Thyroid gland (tissue), 4 donors: ENCODE data around the gene UNKL.

Source experiments
- POLR2A ChIP-seq, 2 donors: fragments of 450-650 bp; IDR thresholded peaks; one replicate each; pipeline ENCODE4 v1.6.1; 2017; ENCODE audit warnings: antibody characterized with exemption in 2 of 2, mild to moderate bottlenecking in 2 of 2, moderate library complexity in 1 of 2
- TF ChIP-seq, protein P1 (sequence below), 6 experiments: fragments of 200-600 bp in 3 of 6; fragments of 450-650 bp in 3 of 6; sonication (generic) in 3 of 6; IDR thresholded peaks; one replicate each; pipeline ENCODE4 v1.5.1; 2016 to 2019; ENCODE audit warnings: antibody characterized with exemption in 6 of 6, mild to moderate bottlenecking in 2 of 6, inconsistent platforms in 1 of 6, moderate library complexity in 1 of 6

GRCh38 chr16:1458977-1459341, 44.5 kb upstream of the UNKL start:
- no peak for TF ChIP-seq POLR2A (IDR thresholded peaks at IDR 0.05)
- TF ChIP-seq, protein P1, sequence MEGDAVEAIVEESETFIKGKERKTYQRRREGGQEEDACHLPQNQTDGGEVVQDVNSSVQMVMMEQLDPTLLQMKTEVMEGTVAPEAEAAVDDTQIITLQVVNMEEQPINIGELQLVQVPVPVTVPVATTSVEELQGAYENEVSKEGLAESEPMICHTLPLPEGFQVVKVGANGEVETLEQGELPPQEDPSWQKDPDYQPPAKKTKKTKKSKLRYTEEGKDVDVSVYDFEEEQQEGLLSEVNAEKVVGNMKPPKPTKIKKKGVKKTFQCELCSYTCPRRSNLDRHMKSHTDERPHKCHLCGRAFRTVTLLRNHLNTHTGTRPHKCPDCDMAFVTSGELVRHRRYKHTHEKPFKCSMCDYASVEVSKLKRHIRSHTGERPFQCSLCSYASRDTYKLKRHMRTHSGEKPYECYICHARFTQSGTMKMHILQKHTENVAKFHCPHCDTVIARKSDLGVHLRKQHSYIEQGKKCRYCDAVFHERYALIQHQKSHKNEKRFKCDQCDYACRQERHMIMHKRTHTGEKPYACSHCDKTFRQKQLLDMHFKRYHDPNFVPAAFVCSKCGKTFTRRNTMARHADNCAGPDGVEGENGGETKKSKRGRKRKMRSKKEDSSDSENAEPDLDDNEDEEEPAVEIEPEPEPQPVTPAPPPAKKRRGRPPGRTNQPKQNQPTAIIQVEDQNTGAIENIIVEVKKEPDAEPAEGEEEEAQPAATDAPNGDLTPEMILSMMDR (IDR thresholded peaks at IDR 0.05) = no peak
